Heart left ventricle (tissue), 13 donors: ENCODE results near the gene MSH5.

ENCODE experiments used
- POLR2A ChIP-seq, 2 donors: fragments of 450-650 bp; IDR thresholded peaks; one replicate each; pipeline ENCODE4 v1.6.1; 2017; ENCODE audit warnings: antibody characterized with exemption in 2 of 2, mild to moderate bottlenecking in 2 of 2, moderate library complexity in 2 of 2
- TF ChIP-seq, protein P1 (sequence below), 12 donors: fragments of 200-600 bp; sonication (generic) in 4 of 12; IDR thresholded peaks; one replicate each; pipeline versions ENCODE4 v1.5.0 to v1.8.0; 2018 to 2022; ENCODE audit warnings: antibody characterized with exemption in 12 of 12, mild to moderate bottlenecking in 5 of 12
- donor health status: ischemic (EF 13 %, LVEDD 7.1; RV severe dilation, severe dysfunction).
- donor health status: DM: no; HTN: yes; CAD: no.
- donor health status: DM: no; HTN: no; CAD: no.
- donor health status: ischemic (EF 25% LVEDD 6.9; RV normal size, moderate dysfunction).
- donor health status: ischemic (EF 25% LVEDD 5.7; RV mildly dilated, moderate dysfunction).
- donor health status: ischemic (EF 35%, LVEDD 5.7; RV mildly dilated, moderate dysfunction).
- donor health status: nonischemic (EF 11% LVEDD 7.7; RV severe dilation, severe dysfunction).
- donor health status: DM: yes; HTN: yes; CAD: no.
- donor health status: PGD.
- donor health status: ischemic (EF 29% LVEDD 5.4; RV normal size, mild dysfunction).
- donor health status: nonischemic (EF 23%, LVEDD 6.1; RV moderate dilation, normal function).

DNA sequence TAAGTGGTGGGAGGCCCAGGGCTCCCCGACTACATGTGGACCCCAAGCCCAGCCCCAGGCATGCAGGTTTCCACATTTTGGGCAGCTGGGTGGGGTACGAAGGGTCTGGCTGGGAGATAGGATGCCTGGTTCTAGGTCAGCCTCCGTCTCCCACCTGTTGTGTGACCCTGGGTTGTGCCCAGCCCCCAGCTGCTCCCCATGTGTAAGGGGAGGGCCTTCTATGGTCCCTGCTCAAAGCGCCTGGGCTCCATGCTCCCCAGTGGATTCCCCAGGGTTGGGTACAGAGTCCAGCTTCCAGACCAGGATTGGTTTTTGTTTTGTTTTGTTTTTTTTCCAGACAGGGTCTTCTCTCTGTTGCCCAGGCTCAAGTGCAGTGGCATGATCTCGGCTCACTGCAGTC lies 38.4 kb downstream of the MSH5 start:
- TF ChIP-seq, protein P1, sequence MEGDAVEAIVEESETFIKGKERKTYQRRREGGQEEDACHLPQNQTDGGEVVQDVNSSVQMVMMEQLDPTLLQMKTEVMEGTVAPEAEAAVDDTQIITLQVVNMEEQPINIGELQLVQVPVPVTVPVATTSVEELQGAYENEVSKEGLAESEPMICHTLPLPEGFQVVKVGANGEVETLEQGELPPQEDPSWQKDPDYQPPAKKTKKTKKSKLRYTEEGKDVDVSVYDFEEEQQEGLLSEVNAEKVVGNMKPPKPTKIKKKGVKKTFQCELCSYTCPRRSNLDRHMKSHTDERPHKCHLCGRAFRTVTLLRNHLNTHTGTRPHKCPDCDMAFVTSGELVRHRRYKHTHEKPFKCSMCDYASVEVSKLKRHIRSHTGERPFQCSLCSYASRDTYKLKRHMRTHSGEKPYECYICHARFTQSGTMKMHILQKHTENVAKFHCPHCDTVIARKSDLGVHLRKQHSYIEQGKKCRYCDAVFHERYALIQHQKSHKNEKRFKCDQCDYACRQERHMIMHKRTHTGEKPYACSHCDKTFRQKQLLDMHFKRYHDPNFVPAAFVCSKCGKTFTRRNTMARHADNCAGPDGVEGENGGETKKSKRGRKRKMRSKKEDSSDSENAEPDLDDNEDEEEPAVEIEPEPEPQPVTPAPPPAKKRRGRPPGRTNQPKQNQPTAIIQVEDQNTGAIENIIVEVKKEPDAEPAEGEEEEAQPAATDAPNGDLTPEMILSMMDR (IDR thresholded peaks at IDR 0.05) = no peak
- TF ChIP-seq POLR2A (IDR thresholded peaks at IDR 0.05) = no peak
